ENCODE results near the gene RPTOR. TPM values are rescaled to one million over a fixed set of nuclear protein-coding genes. Genes with fewer than 3 reads are reported as not detected.

The RPTOR gene
- total and polyA plus RNA-seq, 4 experiments from 2014 or later: 2.4 to 51.8 (median 29.6) TPM

DNA sequence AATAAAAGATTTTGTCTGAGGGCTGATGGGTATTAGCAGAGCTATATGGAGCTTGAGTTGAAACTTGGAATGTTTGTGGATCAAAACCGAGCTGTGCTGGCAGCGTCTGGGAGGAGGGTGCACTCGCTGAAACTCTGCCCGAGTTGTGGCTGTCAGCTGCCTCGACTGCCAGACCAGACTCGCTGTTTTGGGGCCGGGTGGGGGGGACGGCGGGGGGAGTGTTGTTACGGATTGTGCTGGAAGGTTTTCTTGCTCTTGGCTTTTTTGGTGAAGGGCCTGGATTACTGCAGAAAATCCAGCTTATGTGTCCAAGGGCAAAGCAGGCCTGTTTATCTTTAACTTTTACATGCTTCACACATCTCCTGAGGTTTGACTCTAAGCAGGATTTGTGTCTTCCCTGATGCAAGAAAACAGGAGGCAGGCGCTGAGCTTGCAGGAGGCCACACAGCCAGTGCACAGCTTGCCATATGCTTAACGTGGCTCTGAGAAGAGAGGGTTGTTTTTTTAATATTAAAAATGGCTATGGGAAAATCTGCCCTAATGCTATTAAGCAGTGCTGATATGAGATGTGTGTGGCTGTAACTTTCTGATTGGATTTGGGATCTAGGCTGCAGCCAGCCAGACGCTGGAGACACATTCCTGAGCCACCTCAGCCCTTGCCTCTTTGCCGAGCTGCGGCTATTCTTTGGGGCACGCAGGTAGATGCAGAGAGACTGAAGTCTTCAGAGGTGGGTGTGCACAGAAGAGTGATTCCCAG, 20.5 kb upstream of the RPTOR start:
- no peak overlapping the region for H3K27ac ChIP-seq (ENCODE audit: low read depth, low read length)
- H3K27me3 Mint-ChIP-seq: peaks cover 8 to 32% of the 10 kb centered on the region in 2 donors
- H3K4me1 Mint-ChIP-seq: no peaks in the 10 kb centered on the region
- H3K36me3 Mint-ChIP-seq: no peaks in the 10 kb centered on the region
- DNase-seq: no peak
- H3K4me3 Mint-ChIP-seq: no peak overlapping the region
- no peaks in the 10 kb centered on the region for H3K36me3 ChIP-seq (ENCODE audit: insufficient read depth, low read length)
- H3K27me3 ChIP-seq (ENCODE audit: insufficient read depth, low read length): no peaks in the 10 kb centered on the region
- H3K27ac Mint-ChIP-seq: no peak overlapping the region
- no peak overlapping the region for H3K4me3 ChIP-seq (ENCODE audit: low read length in 2 of 2)
- no peaks in the 10 kb centered on the region for H3K9me3 Mint-ChIP-seq
- intact Hi-C loops (cut with micrococcal nuclease): no loop called here
- no peaks in the 10 kb centered on the region for H3K4me1 ChIP-seq (ENCODE audit: insufficient read depth, low read length)
- ChIA-PET CTCF (ENCODE audit: partially characterized antibody) (no interaction called here), POLR2A (ENCODE audit: partially characterized antibody) (interaction anchor here (0.6 kb wide), 1 partner anchor 9 kb away, joined by 3 read pairs; no protein-coding TSS in a partner anchor)
- no peaks in the 10 kb centered on the region for H3K9me3 ChIP-seq (ENCODE audit: control insufficient read depth in 1 of 2, low read length in 2 of 2)

- no peaks in the 10 kb centered on the region for H3K4me1 ChIP-seq (ENCODE audit: insufficient read depth, low read length)
- intact Hi-C loops (cut with micrococcal nuclease): no loop called here
- DNase-seq: no peak
- H3K36me3 ChIP-seq (ENCODE audit: insufficient read depth, low read length): no peaks in the 10 kb centered on the region
- H3K27ac ChIP-seq (ENCODE audit: low read depth, low read length): no peak overlapping the region
- H3K4me3 Mint-ChIP-seq: no peak overlapping the region
- CTCF ChIA-PET (ENCODE audit: partially characterized antibody): no interaction called here
- H3K4me3 ChIP-seq (ENCODE audit: low read length in 2 of 2): no peak overlapping the region
- no peak overlapping the region for H3K27ac Mint-ChIP-seq
- peaks cover 7 to 28% of the 10 kb centered on the region in 2 donors for H3K27me3 Mint-ChIP-seq
- peaks cover 0 to 2% (median 0%) of the 10 kb centered on the region in 8 donors for H3K9me3 Mint-ChIP-seq
- H3K4me1 Mint-ChIP-seq: no peaks in the 10 kb centered on the region
- POLR2A ChIA-PET (ENCODE audit: partially characterized antibody): no interaction called here
- no peaks in the 10 kb centered on the region for H3K36me3 Mint-ChIP-seq
- H3K9me3 ChIP-seq (ENCODE audit: control insufficient read depth in 1 of 2, low read length in 2 of 2): no peaks in the 10 kb centered on the region
- H3K27me3 ChIP-seq (ENCODE audit: insufficient read depth, low read length): no peaks in the 10 kb centered on the region
Measured at GRCh38 chr17:80526116-80526910, 18.3 kb upstream of the RPTOR start.

DNA sequence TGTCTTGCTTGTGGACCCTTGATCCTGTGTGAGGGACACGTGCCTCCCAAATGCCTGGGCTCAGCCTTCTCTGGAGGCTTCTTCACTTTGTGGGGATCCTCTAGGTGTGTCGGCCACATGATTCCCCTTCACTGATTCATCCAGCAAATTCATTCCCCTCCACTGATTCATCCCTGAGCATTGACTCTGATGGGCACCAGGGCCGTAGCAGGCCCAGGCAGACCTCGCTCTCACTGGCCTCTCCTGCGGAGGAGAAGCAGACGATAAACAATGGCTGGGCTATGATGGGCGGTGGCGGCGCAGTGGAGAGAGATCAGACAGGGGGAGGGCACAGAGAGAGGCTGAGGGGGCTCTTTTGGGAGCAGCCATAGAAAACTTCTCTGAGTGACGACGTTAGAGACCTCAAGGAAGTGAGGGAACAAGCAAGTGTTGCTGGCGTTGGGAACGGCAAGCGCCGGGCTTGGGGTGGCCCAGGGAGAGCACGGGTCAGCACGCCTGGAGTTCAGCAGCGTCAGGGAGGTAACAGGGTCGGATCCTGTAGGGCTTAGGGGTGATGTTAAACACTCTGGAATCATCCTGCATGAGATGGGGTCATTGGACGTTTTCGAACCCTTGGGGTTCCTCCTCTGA, 17.5 kb upstream of the RPTOR start:
- H3K4me3 Mint-ChIP-seq: no peak overlapping the region
- intact Hi-C loops (cut with micrococcal nuclease): no loop called here

DNA sequence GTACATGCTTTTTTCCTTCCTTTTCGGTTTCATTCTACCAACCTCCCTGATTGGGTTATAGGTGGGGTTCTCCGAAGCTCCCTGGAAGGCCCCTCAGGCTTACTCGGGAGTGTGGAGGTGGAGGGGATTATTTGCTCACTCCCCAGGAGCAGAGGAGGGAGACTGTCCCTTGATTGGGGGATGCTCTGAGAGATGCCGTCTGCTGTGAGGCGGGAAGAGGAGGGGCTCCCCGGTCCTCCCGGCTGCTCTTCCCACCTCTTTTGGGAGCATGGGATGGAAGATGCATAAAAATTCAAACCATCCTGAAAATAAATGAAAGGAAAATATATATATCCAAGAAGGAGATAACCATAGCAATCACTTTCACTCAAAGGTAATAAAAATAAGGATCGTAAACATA, 16.1 kb upstream of the RPTOR start:
- no peaks in the 10 kb centered on the region for H3K27me3 ChIP-seq (ENCODE audit: insufficient read depth, low read length)
- intact Hi-C loops (cut with micrococcal nuclease): no loop called here

More for the DNA sequence above, 17.5 kb upstream of the RPTOR start:
- ChIA-PET POLR2A (ENCODE audit: partially characterized antibody) (no interaction called here), CTCF (ENCODE audit: partially characterized antibody) (no interaction called here)
- Histone ChIP-seq H3K4me3 (ENCODE audit: low read length in 2 of 2) (no peak overlapping the region), H3K27me3 (ENCODE audit: insufficient read depth, low read length) (no peaks in the 10 kb centered on the region), H3K36me3 (ENCODE audit: insufficient read depth, low read length) (no peaks in the 10 kb centered on the region), H3K9me3 (ENCODE audit: control insufficient read depth in 1 of 2, low read length in 2 of 2) (no peaks in the 10 kb centered on the region), H3K4me1 (ENCODE audit: insufficient read depth, low read length) (no peaks in the 10 kb centered on the region), H3K27ac (ENCODE audit: low read depth, low read length) (no peak overlapping the region)
- H3K36me3 Mint-ChIP-seq: no peaks in the 10 kb centered on the region
- no peaks in the 10 kb centered on the region for H3K4me1 Mint-ChIP-seq
- H3K27ac Mint-ChIP-seq: no peak overlapping the region
- no peak for DNase-seq
- H3K9me3 Mint-ChIP-seq: peaks cover 0 to 2% (median 0%) of the 10 kb centered on the region in 8 donors
- peaks cover 7 to 28% of the 10 kb centered on the region in 2 donors for H3K27me3 Mint-ChIP-seq

DNA sequence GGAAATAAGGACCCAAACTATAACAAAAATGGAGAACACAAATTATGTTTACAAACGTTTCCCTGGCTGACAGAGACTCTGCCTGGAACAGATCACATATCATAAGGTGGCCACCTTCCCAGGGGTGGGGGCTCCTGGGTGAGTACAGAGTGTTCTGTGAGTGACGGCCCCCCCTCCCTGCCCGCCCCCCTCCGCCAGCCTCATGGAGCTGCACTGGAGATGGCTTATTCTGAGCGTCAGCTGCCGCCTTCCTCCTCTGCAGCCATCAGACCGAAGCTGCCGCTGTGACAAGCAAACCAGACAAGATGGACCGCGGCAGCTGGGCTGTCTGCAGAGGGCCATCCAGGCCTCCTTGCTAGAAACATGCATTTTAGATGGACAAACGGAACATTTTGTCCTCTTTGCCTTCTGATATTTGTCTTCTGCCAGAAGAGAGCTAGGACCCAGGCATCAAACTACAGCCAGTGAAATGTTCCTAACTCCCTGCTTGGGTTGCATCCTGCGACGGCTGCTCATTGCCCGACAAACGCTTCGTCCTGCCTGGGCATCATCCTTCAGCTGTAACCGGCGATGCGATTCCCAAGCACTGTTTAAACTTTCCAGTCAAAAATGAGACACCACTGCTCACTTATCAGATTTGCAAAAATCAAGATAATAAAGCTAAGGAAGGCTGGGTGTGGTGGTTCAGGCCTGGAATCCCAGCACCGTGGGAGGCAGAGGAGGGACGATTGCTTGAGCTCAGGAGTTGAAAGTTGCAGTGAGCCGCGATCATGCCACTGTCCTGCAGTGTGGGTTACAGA, 15.3 kb upstream of the RPTOR start:
- Mint-ChIP-seq H3K9me3 (peaks cover 0 to 2% (median 0%) of the 10 kb centered on the region in 8 donors), H3K4me1 (no peaks in the 10 kb centered on the region), H3K27me3 (peaks cover 7 to 28% of the 10 kb centered on the region in 2 donors), H3K4me3 (no peak overlapping the region), H3K27ac (no peak overlapping the region), H3K36me3 (no peaks in the 10 kb centered on the region)
- no peaks in the 10 kb centered on the region for H3K9me3 ChIP-seq (ENCODE audit: control insufficient read depth in 1 of 2, low read length in 2 of 2)
- H3K4me3 ChIP-seq (ENCODE audit: low read length in 2 of 2): no peak overlapping the region
- H3K27me3 ChIP-seq (ENCODE audit: insufficient read depth, low read length): no peaks in the 10 kb centered on the region
- ChIA-PET POLR2A (ENCODE audit: partially characterized antibody) (no interaction called here), CTCF (ENCODE audit: partially characterized antibody) (no interaction called here)
- intact Hi-C loops (cut with micrococcal nuclease): no loop called here
- DNase-seq: no peak
- no peaks in the 10 kb centered on the region for H3K4me1 ChIP-seq (ENCODE audit: insufficient read depth, low read length)
- no peak overlapping the region for H3K27ac ChIP-seq (ENCODE audit: low read depth, low read length)
- no peaks in the 10 kb centered on the region for H3K36me3 ChIP-seq (ENCODE audit: insufficient read depth, low read length)

More for the DNA sequence above, 16.1 kb upstream of the RPTOR start:
- H3K4me3 ChIP-seq (ENCODE audit: low read length in 2 of 2): no peak overlapping the region
- CTCF ChIA-PET (ENCODE audit: partially characterized antibody): no interaction called here
- DNase-seq: no peak
- no peaks in the 10 kb centered on the region for H3K4me1 ChIP-seq (ENCODE audit: insufficient read depth, low read length)
- no peaks in the 10 kb centered on the region for H3K9me3 ChIP-seq (ENCODE audit: control insufficient read depth in 1 of 2, low read length in 2 of 2)
- Mint-ChIP-seq H3K4me3 (no peak overlapping the region), H3K27ac (no peak overlapping the region), H3K9me3 (peaks cover 0 to 2% (median 0%) of the 10 kb centered on the region in 8 donors), H3K27me3 (peaks cover 7 to 28% of the 10 kb centered on the region in 2 donors), H3K4me1 (no peaks in the 10 kb centered on the region), H3K36me3 (no peaks in the 10 kb centered on the region)
- H3K36me3 ChIP-seq (ENCODE audit: insufficient read depth, low read length): no peaks in the 10 kb centered on the region
- POLR2A ChIA-PET (ENCODE audit: partially characterized antibody): no interaction called here
- H3K27ac ChIP-seq (ENCODE audit: low read depth, low read length): no peak overlapping the region

- Mint-ChIP-seq H3K4me1 (no peaks in the 10 kb centered on the region), H3K27ac (no peak overlapping the region), H3K27me3 (peaks cover 9 to 27% of the 10 kb centered on the region in 2 donors), H3K36me3 (no peaks in the 10 kb centered on the region), H3K4me3 (no peak overlapping the region), H3K9me3 (peaks cover 0 to 2% (median 0%) of the 10 kb centered on the region in 8 donors)
- intact Hi-C loops (cut with micrococcal nuclease): no loop called here
- Histone ChIP-seq H3K9me3 (ENCODE audit: control insufficient read depth in 1 of 2, low read length in 2 of 2) (no peaks in the 10 kb centered on the region), H3K27ac (ENCODE audit: low read depth, low read length) (no peak overlapping the region), H3K36me3 (ENCODE audit: insufficient read depth, low read length) (no peaks in the 10 kb centered on the region), H3K4me3 (ENCODE audit: low read length in 2 of 2) (no peak overlapping the region), H3K4me1 (ENCODE audit: insufficient read depth, low read length) (no peaks in the 10 kb centered on the region), H3K27me3 (ENCODE audit: insufficient read depth, low read length) (no peaks in the 10 kb centered on the region)
- ChIA-PET POLR2A (ENCODE audit: partially characterized antibody) (no interaction called here), CTCF (ENCODE audit: partially characterized antibody) (no interaction called here)
- DNase-seq: no peak
Measured at GRCh38 chr17:80529904-80530292, 14.7 kb upstream of the RPTOR start.

Measured in CD4-positive, alpha-beta memory T cell (primary cell).